Upper lobe of left lung (tissue), 6 donors: ENCODE results near the gene DIPK1A. TPM values are rescaled to one million over a fixed set of nuclear protein-coding genes. Genes with fewer than 3 reads are reported as not detected.

ENCODE experiments used
- ATAC-seq, 2 donors: fragments of 200-7000 bp; cut with Tn5 transposase; one replicate each; pipeline ENCODE4 v1.9.1; 2022; ENCODE audit warnings: mild to moderate bottlenecking in 2 of 2, moderate library complexity in 2 of 2; ENCODE audit not compliant: low FRiP score in 2 of 2
- DNase-seq, 2 donors: peaks; one replicate each; pipeline ENCODE4 v3.0.0-alpha.2; 2019 to 2020
- H3K27ac ChIP-seq, 4 donors: fragments of 200-600 bp; sonication (generic); one replicate each; pipeline ENCODE4 v1.5.1; 2016 to 2019
- H3K27me3 ChIP-seq, 4 donors: fragments of 200-600 bp; sonication (generic); one replicate each; pipeline ENCODE4 v1.5.1; 2017 to 2019
- H3K36me3 ChIP-seq, 4 donors: fragments of 200-600 bp; sonication (generic); one replicate each; pipeline ENCODE4 v1.5.1; 2016 to 2019
- H3K4me1 ChIP-seq, 4 donors: fragments of 200-600 bp; sonication (generic); one replicate each; pipeline ENCODE4 v1.5.1; 2018 to 2019
- H3K4me3 ChIP-seq, 4 donors: fragments of 200-600 bp; sonication (generic); one replicate each; pipeline ENCODE4 v1.5.1; 2017 to 2019; ENCODE audit warnings: mild to moderate bottlenecking in 2 of 4, moderate library complexity in 1 of 4
- H3K9me3 ChIP-seq, 4 donors: fragments of 200-600 bp; sonication (generic); one replicate each; pipeline ENCODE4 v1.5.1; 2018 to 2019
- EP300 ChIP-seq, 4 donors: sonication (generic); formaldehyde crosslinking; IDR thresholded peaks; one replicate each; pipeline ENCODE4 v1.5.1; 2017; ENCODE audit warnings: antibody characterized with exemption in 4 of 4, control low read depth in 2 of 4
- POLR2A ChIP-seq, 4 donors: fragments of 450-650 bp; IDR thresholded peaks; one replicate each; pipeline ENCODE4 v1.5.1; 2016 to 2017; ENCODE audit warnings: antibody characterized with exemption in 4 of 4, mild to moderate bottlenecking in 2 of 4
- POLR2AphosphoS5 ChIP-seq, 2 donors: sonication (generic); formaldehyde crosslinking; IDR thresholded peaks; one replicate each; pipeline ENCODE4 v1.5.1; 2017; ENCODE audit warnings: antibody characterized with exemption in 2 of 2
- WGBS, 2 donors: methylation state at CpG; one replicate each; pipeline ENCODE4 v1.1.5; 2017 to 2018; 5-methylcytosine and 5-hydroxymethylcytosine counted together
- total RNA-seq, 6 donors: library from RNA; depleted of rRNA in 4 of 6; stranded (reverse); fragments of >200 nt in 4 of 6; gene quantifications; one replicate each; pipeline versions ENCODE4 v1.1.0 to v1.2.1, GENCODE V29; 2016 to 2021
- TF ChIP-seq, protein P1 (sequence below), 6 experiments: fragments of 450-650 bp in 4 of 6; fragments of 200-600 bp in 2 of 6; sonication (generic) in 2 of 6; IDR thresholded peaks; one replicate each; pipeline ENCODE4 v1.5.1; 2016 to 2019; ENCODE audit warnings: antibody characterized with exemption in 6 of 6
- donor health status: DM: no; HTN: no; CAD: no; lungs with moderate emphysema.
- donor health status: DM: no; HTN: yes; CAD: no; lungs with severe emphysema.

DIPK1A gene
- total RNA-seq, 6 donors from 2014 or later: 2.8 to 15.2 (median 4.4) TPM

GRCh38 chr1:92948071-92948470 is 13.2 kb downstream of the DIPK1A start:
- no peak for TF ChIP-seq POLR2A (IDR thresholded peaks at IDR 0.05)
- TF ChIP-seq EP300 (IDR thresholded peaks at IDR 0.05): no peak
- TF ChIP-seq, protein P1, sequence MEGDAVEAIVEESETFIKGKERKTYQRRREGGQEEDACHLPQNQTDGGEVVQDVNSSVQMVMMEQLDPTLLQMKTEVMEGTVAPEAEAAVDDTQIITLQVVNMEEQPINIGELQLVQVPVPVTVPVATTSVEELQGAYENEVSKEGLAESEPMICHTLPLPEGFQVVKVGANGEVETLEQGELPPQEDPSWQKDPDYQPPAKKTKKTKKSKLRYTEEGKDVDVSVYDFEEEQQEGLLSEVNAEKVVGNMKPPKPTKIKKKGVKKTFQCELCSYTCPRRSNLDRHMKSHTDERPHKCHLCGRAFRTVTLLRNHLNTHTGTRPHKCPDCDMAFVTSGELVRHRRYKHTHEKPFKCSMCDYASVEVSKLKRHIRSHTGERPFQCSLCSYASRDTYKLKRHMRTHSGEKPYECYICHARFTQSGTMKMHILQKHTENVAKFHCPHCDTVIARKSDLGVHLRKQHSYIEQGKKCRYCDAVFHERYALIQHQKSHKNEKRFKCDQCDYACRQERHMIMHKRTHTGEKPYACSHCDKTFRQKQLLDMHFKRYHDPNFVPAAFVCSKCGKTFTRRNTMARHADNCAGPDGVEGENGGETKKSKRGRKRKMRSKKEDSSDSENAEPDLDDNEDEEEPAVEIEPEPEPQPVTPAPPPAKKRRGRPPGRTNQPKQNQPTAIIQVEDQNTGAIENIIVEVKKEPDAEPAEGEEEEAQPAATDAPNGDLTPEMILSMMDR (IDR thresholded peaks at IDR 0.05): no peak
- TF ChIP-seq POLR2AphosphoS5 (IDR thresholded peaks at IDR 0.05): no peak
- DNase-seq: no peak
- Histone ChIP-seq H3K27ac (no peak overlapping the region), H3K36me3 (no peaks in the 10 kb centered on the region), H3K9me3 (no peaks in the 10 kb centered on the region), H3K4me1 (peaks cover 0 to 6% (median 2%) of the 10 kb centered on the region in 4 donors), H3K27me3 (no peaks in the 10 kb centered on the region), H3K4me3 (no peak overlapping the region)
- 96 to 100% methylated on average over 1 of the region's 1 CpG for WGBS, 2 donors
- no peak for ATAC-seq

DNA sequence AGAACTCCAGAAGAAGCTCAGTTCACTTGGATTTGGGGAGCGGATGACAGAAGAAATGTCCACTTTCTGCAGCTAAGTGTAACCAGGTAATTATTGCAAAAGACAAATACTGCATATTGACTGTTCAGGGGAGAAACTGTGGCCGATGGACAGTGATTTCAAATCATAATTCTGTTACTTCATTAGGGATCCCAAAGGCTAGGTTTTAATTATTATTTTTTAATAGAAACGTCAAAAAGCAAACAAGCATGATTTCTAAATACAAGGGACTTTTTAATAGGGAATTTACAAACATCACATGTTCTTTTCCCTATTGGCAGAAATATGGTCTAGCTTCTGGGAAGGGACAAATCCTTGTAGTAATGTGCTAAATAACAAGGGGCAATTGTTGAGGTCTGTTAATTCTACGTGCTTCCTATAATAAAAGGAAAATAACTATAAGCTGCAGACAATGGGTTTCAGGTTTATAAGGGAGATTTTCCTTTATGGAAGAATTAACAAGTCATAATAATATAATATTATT is 15.5 kb downstream of the DIPK1A start:
- DNase-seq (no peak), ATAC-seq (no peak)
- Histone ChIP-seq H3K27me3 (no peaks in the 10 kb centered on the region), H3K9me3 (no peaks in the 10 kb centered on the region), H3K4me3 (no peak overlapping the region), H3K36me3 (no peaks in the 10 kb centered on the region), H3K4me1 (peaks cover 0 to 6% (median 2%) of the 10 kb centered on the region in 4 donors), H3K27ac (no peak overlapping the region)
- WGBS, 2 donors: 78 to 86% methylated on average over 4 of the region's 4 CpGs
- TF ChIP-seq POLR2AphosphoS5 (IDR thresholded peaks at IDR 0.05): no peak
- TF ChIP-seq, protein P1 (IDR thresholded peaks at IDR 0.05): no peak
- no peak for TF ChIP-seq EP300 (IDR thresholded peaks at IDR 0.05)
- no peak for TF ChIP-seq POLR2A (IDR thresholded peaks at IDR 0.05)

- DNase-seq (no peak), ATAC-seq (no peak)
- Histone ChIP-seq H3K4me3 (no peak overlapping the region), H3K27me3 (no peaks in the 10 kb centered on the region), H3K4me1 (peaks cover 0 to 6% (median 2%) of the 10 kb centered on the region in 4 donors), H3K36me3 (no peaks in the 10 kb centered on the region), H3K9me3 (no peaks in the 10 kb centered on the region), H3K27ac (no peak overlapping the region)
- WGBS, 2 donors: 77 to 82% methylated on average over 3 of the region's 3 CpGs
- TF ChIP-seq EP300 (IDR thresholded peaks at IDR 0.05): no peak
- TF ChIP-seq, protein P1 (IDR thresholded peaks at IDR 0.05): no peak
- TF ChIP-seq POLR2A (IDR thresholded peaks at IDR 0.05): no peak
- TF ChIP-seq POLR2AphosphoS5 (IDR thresholded peaks at IDR 0.05): no peak
Observed at GRCh38 chr1:92944901-92945747, 16.1 kb downstream of the DIPK1A start.

GRCh38 chr1:92943502-92943847 is 17.8 kb downstream of the DIPK1A start:
- 88 to 90% methylated on average over 4 of the region's 4 CpGs for WGBS, 2 donors
- H3K4me3 ChIP-seq: no peak overlapping the region
- H3K9me3 ChIP-seq: no peaks in the 10 kb centered on the region
- no peak for DNase-seq
- no peak for TF ChIP-seq POLR2A (IDR thresholded peaks at IDR 0.05)
- TF ChIP-seq POLR2AphosphoS5 (IDR thresholded peaks at IDR 0.05): no peak
- TF ChIP-seq, protein P1 (IDR thresholded peaks at IDR 0.05): no peak
- TF ChIP-seq EP300 (IDR thresholded peaks at IDR 0.05): no peak
- ATAC-seq: no peak
- no peaks in the 10 kb centered on the region for H3K27me3 ChIP-seq
- H3K4me1 ChIP-seq: peaks cover 0 to 6% (median 2%) of the 10 kb centered on the region in 4 donors
- no peak overlapping the region for H3K27ac ChIP-seq
- H3K36me3 ChIP-seq: no peaks in the 10 kb centered on the region
